Measurements from ENCODE around the gene ZBTB32. TPM values are rescaled to one million over a fixed set of nuclear protein-coding genes. Genes with fewer than 3 reads are reported as not detected.

ZBTB32 gene
- polyA plus RNA-seq, 4 donors, result 0.22 to 0.35 TPM; not detected in 2

DNA sequence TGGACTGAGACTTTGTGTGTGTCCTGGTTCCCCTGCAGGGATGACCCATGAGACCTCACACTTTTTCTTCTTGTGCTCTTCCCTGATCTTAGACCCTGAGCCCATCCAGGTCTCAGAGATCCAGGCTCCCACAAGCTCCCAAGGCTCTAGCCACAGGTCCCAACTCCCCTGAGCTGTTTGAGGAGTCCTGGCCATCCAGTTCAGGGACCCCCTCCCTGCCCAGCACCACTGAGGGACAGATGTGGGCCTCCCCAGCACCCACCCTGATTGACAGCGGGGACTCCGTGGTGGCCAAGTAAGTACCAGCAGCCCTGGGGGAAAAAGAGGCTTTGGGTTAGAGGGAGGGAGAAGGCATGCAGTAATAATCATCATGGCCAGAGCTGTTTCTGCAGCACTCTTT, 55.3 kb downstream of the ZBTB32 start:
- WGBS, 3 donors, result 96 to 97% (median 96%) methylated on average over 2 of the region's 2 CpGs
- peaks cover 0 to 24% (median 0%) of the 10 kb centered on the region in 3 donors for H3K27me3 ChIP-seq (ENCODE audit: control insufficient read depth in 3 of 3, insufficient read depth in 3 of 3, low read length in 3 of 3)
- peaks cover 0 to 30% (median 15%) of the 10 kb centered on the region in 3 donors for H3K4me1 ChIP-seq (ENCODE audit: control insufficient read depth in 3 of 3, insufficient read depth in 2 of 3, low read depth in 1 of 3, low read length in 2 of 3)
- FAIRE-seq, result no peak
- DNase-seq, result no peak
- H3K4me3 ChIP-seq (ENCODE audit: low read depth in 1 of 3, low read length in 3 of 3), result no peak overlapping the region
- no peaks in the 10 kb centered on the region for H3K9me3 ChIP-seq (ENCODE audit: control insufficient read depth in 2 of 2, insufficient read depth in 1 of 2, low read depth in 1 of 2, low read length in 1 of 2)
- H3K36me3 ChIP-seq (ENCODE audit: control insufficient read depth in 3 of 3, insufficient read depth in 2 of 3, low read depth in 1 of 3, low read length in 3 of 3), result peaks cover under 1 to 36% (median 5%) of the 10 kb centered on the region in 3 donors
- no peak overlapping the region for H3K27ac ChIP-seq (ENCODE audit: low read depth in 1 of 3, low read length in 2 of 3)

DNA sequence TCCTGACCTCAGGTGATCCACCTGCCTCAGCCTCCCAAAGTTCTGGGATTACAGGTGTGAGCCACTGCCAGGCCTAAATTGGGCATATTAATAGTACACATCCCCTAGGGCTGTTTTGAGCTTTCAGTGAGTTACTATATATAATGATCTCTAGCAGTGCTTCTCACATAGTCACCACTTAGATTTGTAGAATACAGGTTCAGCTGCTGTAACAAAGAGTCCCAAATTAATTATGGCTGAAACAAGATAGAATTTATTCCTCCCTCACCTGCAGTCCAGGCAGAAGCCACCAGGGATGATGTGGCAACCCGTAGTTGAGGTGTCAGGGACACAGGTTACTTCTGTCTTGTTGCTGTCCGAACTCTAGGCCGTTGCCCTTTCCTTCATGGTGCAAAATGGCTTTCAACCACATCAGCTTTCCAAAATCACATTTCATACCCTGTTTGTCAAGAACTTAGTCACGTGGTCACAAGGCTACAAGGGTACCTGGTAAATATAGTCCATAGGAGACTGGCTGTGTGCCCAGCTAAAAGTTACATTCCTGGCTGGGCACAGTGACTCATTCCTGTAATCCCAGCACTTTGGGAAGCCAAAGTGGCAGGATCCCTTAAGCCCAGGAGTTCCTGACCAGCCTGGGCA, 56.5 kb downstream of the ZBTB32 start:
- Histone ChIP-seq H3K4me1 (ENCODE audit: control insufficient read depth in 3 of 3, insufficient read depth in 2 of 3, low read depth in 1 of 3, low read length in 2 of 3) (peaks cover 0 to 23% (median 15%) of the 10 kb centered on the region in 3 donors), H3K36me3 (ENCODE audit: control insufficient read depth in 3 of 3, insufficient read depth in 2 of 3, low read depth in 1 of 3, low read length in 3 of 3) (peaks cover 5 to 43% (median 9%) of the 10 kb centered on the region in 3 donors), H3K27ac (ENCODE audit: low read depth in 1 of 3, low read length in 2 of 3) (no peak overlapping the region), H3K27me3 (ENCODE audit: control insufficient read depth in 3 of 3, insufficient read depth in 3 of 3, low read length in 3 of 3) (peaks cover 0 to 14% (median 0%) of the 10 kb centered on the region in 3 donors), H3K4me3 (ENCODE audit: low read depth in 1 of 3, low read length in 3 of 3) (no peak overlapping the region), H3K9me3 (ENCODE audit: control insufficient read depth in 2 of 2, insufficient read depth in 1 of 2, low read depth in 1 of 2, low read length in 1 of 2) (no peaks in the 10 kb centered on the region)
- DNase-seq, result no peak
- FAIRE-seq, result no peak
- 90 to 96% (median 91%) methylated on average over 4 of the region's 4 CpGs for WGBS, 3 donors

DNA sequence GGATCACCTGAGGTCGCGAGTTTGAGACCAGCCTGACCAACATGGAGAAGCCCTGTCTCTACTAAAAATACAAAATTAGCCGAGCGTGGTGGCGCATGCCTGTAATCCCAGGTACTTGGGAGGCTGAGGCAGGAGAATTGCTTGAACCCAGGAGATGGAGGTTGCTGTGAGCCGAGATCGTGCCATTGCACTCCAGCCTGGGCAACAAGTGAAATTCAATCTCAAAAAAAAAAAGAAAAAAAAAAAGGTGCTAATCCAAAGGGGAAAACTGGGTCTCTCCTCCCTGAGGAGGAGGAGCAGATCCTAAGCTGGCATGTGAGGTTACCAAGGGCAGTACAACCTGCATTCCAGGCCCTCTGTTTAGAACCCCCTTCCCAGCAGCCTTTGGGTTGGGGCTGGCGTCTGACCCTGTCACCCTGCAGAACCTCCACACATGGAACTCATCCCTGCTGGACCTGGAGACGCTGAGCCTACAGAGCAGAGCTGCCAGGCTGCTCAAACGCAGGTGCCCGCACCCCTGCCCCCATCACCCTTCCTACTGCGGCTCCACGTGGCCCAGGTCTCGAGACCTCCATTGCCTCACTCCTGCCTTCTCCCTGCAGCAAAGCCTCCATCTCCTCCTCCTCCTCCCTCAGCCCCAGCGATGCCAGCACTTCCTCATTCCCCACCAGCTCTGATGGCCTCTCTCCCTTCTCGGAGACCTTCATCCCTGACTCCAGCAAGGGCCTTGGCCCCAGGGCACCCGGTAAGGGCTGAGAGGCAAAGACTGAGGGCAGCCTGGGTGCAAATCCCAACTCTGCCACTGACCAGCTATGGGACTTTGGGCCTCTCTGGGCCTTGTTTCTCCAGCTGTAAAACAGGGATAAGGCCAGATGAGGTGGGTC, 60.3 kb downstream of the ZBTB32 start:
- FAIRE-seq (no peak), DNase-seq (no peak)
- 95 to 97% (median 96%) methylated on average over 17 of the region's 17 CpGs for WGBS, 3 donors

More for the DNA sequence above, 60.3 kb downstream of the ZBTB32 start:
- Histone ChIP-seq H3K9me3 (ENCODE audit: control insufficient read depth in 2 of 2, insufficient read depth in 1 of 2, low read depth in 1 of 2, low read length in 1 of 2) (no peaks in the 10 kb centered on the region), H3K36me3 (ENCODE audit: control insufficient read depth in 3 of 3, insufficient read depth in 2 of 3, low read depth in 1 of 3, low read length in 3 of 3) (peaks cover 5 to 55% (median 9%) of the 10 kb centered on the region in 3 donors), H3K4me3 (ENCODE audit: low read depth in 1 of 3, low read length in 3 of 3) (no peak overlapping the region), H3K27me3 (ENCODE audit: control insufficient read depth in 3 of 3, insufficient read depth in 3 of 3, low read length in 3 of 3) (no peaks in the 10 kb centered on the region), H3K4me1 (ENCODE audit: control insufficient read depth in 3 of 3, insufficient read depth in 2 of 3, low read depth in 1 of 3, low read length in 2 of 3) (no peaks in the 10 kb centered on the region), H3K27ac (ENCODE audit: low read depth in 1 of 3, low read length in 2 of 3) (no peak overlapping the region)

Other genes with a start within 250 kb of the ZBTB32 start
- under 1 TPM in 1 of 4 donors, not detected in 3; 0.37 TPM for gene KRTDAP, start 214.1 kb upstream of the ZBTB32 start, polyA plus RNA-seq
- 10 to 100 TPM in 1 of 4 donors, 1 to 10 TPM in 2, not detected in 1; 4.7 to 36.9 (median 7.6) TPM for gene DMKN, start 190.9 kb upstream of the ZBTB32 start, polyA plus RNA-seq
- 1 to 10 TPM in 1 of 4 donors, under 1 TPM in 2, not detected in 1; 0.07 to 1.8 (median 0.54) TPM for gene SBSN, start 176.2 kb upstream of the ZBTB32 start, polyA plus RNA-seq
- not detected for gene GAPDHS, start 171.1 kb upstream of the ZBTB32 start, polyA plus RNA-seq
- 100 to 1,000 TPM in 1 of 4 donors, 10 to 100 TPM in 3; 40.3 to 149 (median 77.5) TPM for gene TMEM147, start 158.9 kb upstream of the ZBTB32 start, polyA plus RNA-seq
- gene ATP4A, start 140.9 kb upstream of the ZBTB32 start, polyA plus RNA-seq, result under 1 TPM in 1 of 4 donors, not detected in 3; 0.36 TPM
- gene PMIS2, start 118.4 kb upstream of the ZBTB32 start, polyA plus RNA-seq, result not detected
- 10 to 100 TPM in 1 of 4 donors, 1 to 10 TPM in 2, under 1 TPM in 1; 0.67 to 12.6 (median 5.5) TPM for gene HAUS5, start 91.8 kb upstream of the ZBTB32 start, polyA plus RNA-seq
- 10 to 100 TPM; 59.7 to 71.5 (median 64.9) TPM for gene RBM42, start 75.5 kb upstream of the ZBTB32 start, polyA plus RNA-seq
- gene ETV2, start 62.8 kb upstream of the ZBTB32 start, polyA plus RNA-seq, result 1 to 10 TPM; 2.1 to 7.3 (median 4.2) TPM
- gene COX6B1, start 56.2 kb upstream of the ZBTB32 start, polyA plus RNA-seq, result 1,000 to 10,000 TPM in 3 of 4 donors, 100 to 1,000 TPM in 1; 326 to 2,391 (median 1,554) TPM
- gene UPK1A, start 38.0 kb upstream of the ZBTB32 start, polyA plus RNA-seq, result under 1 TPM in 1 of 4 donors, not detected in 3; 0.07 TPM
- 10 to 100 TPM; 21.6 to 47.9 (median 26.3) TPM for gene KMT2B, start 13.4 kb downstream of the ZBTB32 start, polyA plus RNA-seq
- 10 to 100 TPM in 3 of 4 donors, 1 to 10 TPM in 1; 4.3 to 17.8 (median 12.1) TPM for gene IGFLR1, start 37.9 kb downstream of the ZBTB32 start, polyA plus RNA-seq
- 10 to 100 TPM; 14.6 to 99.7 (median 34.7) TPM for gene U2AF1L4, start 40.9 kb downstream of the ZBTB32 start, polyA plus RNA-seq
- gene PSENEN, start 41.1 kb downstream of the ZBTB32 start, polyA plus RNA-seq, result 10 to 100 TPM; 59.7 to 95.9 (median 70.1) TPM
- gene LIN37, start 44.0 kb downstream of the ZBTB32 start, polyA plus RNA-seq, result 10 to 100 TPM in 3 of 4 donors, 1 to 10 TPM in 1; 9.6 to 58.6 (median 26.7) TPM
- gene HSPB6, start 52.5 kb downstream of the ZBTB32 start, polyA plus RNA-seq, result 10 to 100 TPM in 2 of 4 donors, 1 to 10 TPM in 2; 2.0 to 41.7 (median 11.5) TPM
- 10 to 100 TPM in 2 of 4 donors, 1 to 10 TPM in 2; 1.8 to 15.0 (median 6.2) TPM for gene PROSER3, start 53.6 kb downstream of the ZBTB32 start, polyA plus RNA-seq
- 10 to 100 TPM in 1 of 4 donors, 1 to 10 TPM in 3; 1.1 to 16.2 (median 5.0) TPM for gene ARHGAP33, start 71.0 kb downstream of the ZBTB32 start, polyA plus RNA-seq
- under 1 TPM in 2 of 4 donors, not detected in 2; 0.24 to 0.54 TPM for gene PRODH2, start 108.3 kb downstream of the ZBTB32 start, polyA plus RNA-seq
- gene NPHS1, start 147.9 kb downstream of the ZBTB32 start, polyA plus RNA-seq, result under 1 TPM in 2 of 4 donors, not detected in 2; 0.06 to 0.52 TPM
- under 1 TPM in 2 of 4 donors, not detected in 2; 0.10 to 0.62 TPM for gene KIRREL2, start 152.4 kb downstream of the ZBTB32 start, polyA plus RNA-seq
- gene APLP1, start 164.0 kb downstream of the ZBTB32 start, polyA plus RNA-seq, result 10 to 100 TPM in 1 of 4 donors, 1 to 10 TPM in 2, not detected in 1; 3.6 to 13.8 (median 4.7) TPM
- gene NFKBID, start 196.0 kb downstream of the ZBTB32 start, polyA plus RNA-seq, result 1 to 10 TPM; 5.1 to 7.6 (median 6.4) TPM
- gene HCST, start 198.0 kb downstream of the ZBTB32 start, polyA plus RNA-seq, result 10 to 100 TPM in 2 of 4 donors, 1 to 10 TPM in 2; 2.7 to 17.6 (median 11.0) TPM
- gene TYROBP, start 203.7 kb downstream of the ZBTB32 start, polyA plus RNA-seq, result 100 to 1,000 TPM in 1 of 4 donors, 10 to 100 TPM in 3; 15.9 to 128 (median 63.8) TPM
- gene LRFN3, start 231.8 kb downstream of the ZBTB32 start, polyA plus RNA-seq, result 10 to 100 TPM in 2 of 4 donors, 1 to 10 TPM in 2; 3.5 to 11.7 (median 8.7) TPM

All from small intestine (tissue), 7 donors.